ENCODE data around the gene URGCP. TPM values are rescaled to one million over a fixed set of nuclear protein-coding genes. Genes with fewer than 3 reads are reported as not detected.
"Not testable (repeated sequence)": the region's sequence is repeated elsewhere in the genome, so short reads cannot be mapped to it uniquely, and the experiment has no call there.

The URGCP gene
- total RNA-seq, 2 donors from 2014 or later = 23.2 to 23.8 TPM

GRCh38 chr7:43904533-43905208 lies 1.7 kb downstream of the URGCP start:
- 91 to 96% methylated on average over 3 to 5 of the region's 5 CpGs for WGBS, 2 experiments (ENCODE audit: insufficient coverage in 1 of 2, insufficient read length in 1 of 2)
- H3K27ac Mint-ChIP-seq = peak overlapping the region; percentile 26
- H3K9ac ChIP-seq (ENCODE audit: extremely low read depth, low read length, poor library complexity, severe bottlenecking) = no peak overlapping the region

GRCh38 chr7:43902542-43903054 lies 3.8 kb downstream of the URGCP start:
- H3K4me1 Mint-ChIP-seq = peaks cover 7% of the 10 kb centered on the region
- WGBS, 2 experiments (ENCODE audit: insufficient coverage in 1 of 2, insufficient read length in 1 of 2) = 94% methylated on average over 5 of the region's 5 CpGs; no CpG with 5 or more reads in 1 of the 2 experiments
- no peak for TF ChIP-seq CTCF (conservative IDR thresholded peaks at IDR 0.05)
- H3K36me3 Mint-ChIP-seq (ENCODE audit: low read depth) = no peaks in the 10 kb centered on the region
- no peaks in the 10 kb centered on the region for H3K9me3 Mint-ChIP-seq
- Histone ChIP-seq H3K4me3 (ENCODE audit: low read length) (no peak overlapping the region), H3K4me1 (ENCODE audit: control insufficient read depth, insufficient read depth, low read length) (no peaks in the 10 kb centered on the region), H3K27ac (ENCODE audit: low read depth, low read length) (no peak overlapping the region), H3K9me3 (ENCODE audit: control insufficient read depth, low read length) (no peaks in the 10 kb centered on the region), H3K36me3 (ENCODE audit: control insufficient read depth, insufficient read depth, low read length) (no peaks in the 10 kb centered on the region), H3K9ac (ENCODE audit: extremely low read depth, low read length, poor library complexity, severe bottlenecking) (no peak overlapping the region), H3K27me3 (ENCODE audit: control insufficient read depth, insufficient read depth, low read length, poor library complexity, severe bottlenecking) (no peaks in the 10 kb centered on the region)
- H3K27me3 Mint-ChIP-seq (ENCODE audit: insufficient read depth) = no peaks in the 10 kb centered on the region
- no peak overlapping the region for H3K4me3 Mint-ChIP-seq
- DNase-seq = no peak
- H3K27ac Mint-ChIP-seq = no peak overlapping the region

More at GRCh38 chr7:43904533-43905208, 1.7 kb downstream of the URGCP start:
- H3K27ac ChIP-seq (ENCODE audit: low read depth, low read length) = no peak overlapping the region
- no peaks in the 10 kb centered on the region for H3K4me1 ChIP-seq (ENCODE audit: control insufficient read depth, insufficient read depth, low read length)
- TF ChIP-seq CTCF (conservative IDR thresholded peaks at IDR 0.05) = no peak
- H3K36me3 ChIP-seq (ENCODE audit: control insufficient read depth, insufficient read depth, low read length) = no peaks in the 10 kb centered on the region
- H3K9me3 Mint-ChIP-seq = no peaks in the 10 kb centered on the region
- no peaks in the 10 kb centered on the region for H3K27me3 ChIP-seq (ENCODE audit: control insufficient read depth, insufficient read depth, low read length, poor library complexity, severe bottlenecking)
- H3K4me3 ChIP-seq (ENCODE audit: low read length) = peak overlapping the region; percentile 81
- no peaks in the 10 kb centered on the region for H3K36me3 Mint-ChIP-seq (ENCODE audit: low read depth)
- no peak overlapping the region for H3K4me3 Mint-ChIP-seq
- H3K9me3 ChIP-seq (ENCODE audit: control insufficient read depth, low read length) = no peaks in the 10 kb centered on the region
- H3K4me1 Mint-ChIP-seq = peaks cover 7% of the 10 kb centered on the region
- DNase-seq = no peak
- no peaks in the 10 kb centered on the region for H3K27me3 Mint-ChIP-seq (ENCODE audit: insufficient read depth)

- not testable (repeated sequence) for H3K4me1 Mint-ChIP-seq; H3K36me3 ChIP-seq (ENCODE audit: control insufficient read depth, insufficient read depth, low read length); H3K4me3 Mint-ChIP-seq; H3K27me3 Mint-ChIP-seq (ENCODE audit: insufficient read depth); DNase-seq; H3K9me3 Mint-ChIP-seq; H3K27ac ChIP-seq (ENCODE audit: low read depth, low read length); H3K36me3 Mint-ChIP-seq (ENCODE audit: low read depth); H3K4me1 ChIP-seq (ENCODE audit: control insufficient read depth, insufficient read depth, low read length); H3K9ac ChIP-seq (ENCODE audit: extremely low read depth, low read length, poor library complexity, severe bottlenecking); H3K27me3 ChIP-seq (ENCODE audit: control insufficient read depth, insufficient read depth, low read length, poor library complexity, severe bottlenecking); H3K9me3 ChIP-seq (ENCODE audit: control insufficient read depth, low read length); H3K27ac Mint-ChIP-seq; H3K4me3 ChIP-seq (ENCODE audit: low read length)
- 94 to 98% methylated on average over 2 of the region's 2 CpGs for WGBS, 2 experiments (ENCODE audit: insufficient coverage in 1 of 2, insufficient read length in 1 of 2)
Observed at GRCh38 chr7:43898571-43898970, 7.8 kb downstream of the URGCP start.
